GM12864 (cell line): Measurements from ENCODE around the gene BPTF.
"Not testable (repeated sequence)": the region's sequence is repeated elsewhere in the genome, so short reads cannot be mapped to it uniquely, and the experiment has no call there.

Experiments
- DNase-seq: peaks from one replicate; pipeline ENCODE4 v3.0.0-alpha.2; 2011; ENCODE audit warnings: low read depth
- H3K4me3 ChIP-seq: 2 replicates; pipeline ENCODE4 v1.5.1; 2011; ENCODE audit warnings: mild to moderate bottlenecking, low read depth, low read length, control low read depth
- CTCF ChIP-seq: IDR thresholded peaks from 2 replicates; pipeline ENCODE4 v1.5.1; 2011; ENCODE audit warnings: low read depth, mild to moderate bottlenecking, moderate library complexity, low read length, control low read depth, inconsistent platforms; ENCODE audit errors: missing control alignments

BPTF gene

GRCh38 chr17:67963145-67963572 is 137.9 kb downstream of the BPTF start:
- TF ChIP-seq CTCF = peak; percentile 49
- H3K4me3 ChIP-seq, DNase-seq: not testable (repeated sequence)

- no peak for TF ChIP-seq CTCF
- H3K4me3 ChIP-seq = no peak overlapping the region
- no peak for DNase-seq
Measured at GRCh38 chr17:67970783-67971182, 145.5 kb downstream of the BPTF start.

GRCh38 chr17:67974185-67974584 is 148.9 kb downstream of the BPTF start:
- DNase-seq = no peak
- TF ChIP-seq CTCF = no peak
- H3K4me3 ChIP-seq = no peak overlapping the region

GRCh38 chr17:67974598-67975066 is 149.3 kb downstream of the BPTF start:
- no peak for DNase-seq
- no peak for TF ChIP-seq CTCF
- H3K4me3 ChIP-seq = no peak overlapping the region

- H3K4me3 ChIP-seq, DNase-seq: not testable (repeated sequence)
Measured at GRCh38 chr17:67976306-67976705, 151.0 kb downstream of the BPTF start.

GRCh38 chr17:67980456-67980855 is 155.2 kb downstream of the BPTF start:
- no peak for TF ChIP-seq CTCF
- H3K4me3 ChIP-seq = no peak overlapping the region
- no peak for DNase-seq

GRCh38 chr17:67980883-67981282 is 155.6 kb downstream of the BPTF start:
- H3K4me3 ChIP-seq, DNase-seq: not testable (repeated sequence)

- TF ChIP-seq CTCF = no peak
- no peak overlapping the region for H3K4me3 ChIP-seq
- no peak for DNase-seq
Measured at GRCh38 chr17:67982034-67982640, 156.8 kb downstream of the BPTF start.
